C4-2B (cell line): ENCODE results near the gene KLHL21.

Source experiments
- H3K27ac ChIP-seq: fragments of 450-650 bp; 2 replicates; pipeline ENCODE4 v1.5.1; 2017
- ZFX ChIP-seq: fragments of 450-650 bp; IDR thresholded peaks from 2 replicates; pipeline ENCODE4 v1.6.1; 2017
- TF ChIP-seq, protein P1 (sequence below): fragments of 450-650 bp; conservative IDR thresholded peaks from 2 replicates; pipeline ENCODE4 v1.5.1; 2017; ENCODE audit warnings: mild to moderate bottlenecking

Gene KLHL21

DNA sequence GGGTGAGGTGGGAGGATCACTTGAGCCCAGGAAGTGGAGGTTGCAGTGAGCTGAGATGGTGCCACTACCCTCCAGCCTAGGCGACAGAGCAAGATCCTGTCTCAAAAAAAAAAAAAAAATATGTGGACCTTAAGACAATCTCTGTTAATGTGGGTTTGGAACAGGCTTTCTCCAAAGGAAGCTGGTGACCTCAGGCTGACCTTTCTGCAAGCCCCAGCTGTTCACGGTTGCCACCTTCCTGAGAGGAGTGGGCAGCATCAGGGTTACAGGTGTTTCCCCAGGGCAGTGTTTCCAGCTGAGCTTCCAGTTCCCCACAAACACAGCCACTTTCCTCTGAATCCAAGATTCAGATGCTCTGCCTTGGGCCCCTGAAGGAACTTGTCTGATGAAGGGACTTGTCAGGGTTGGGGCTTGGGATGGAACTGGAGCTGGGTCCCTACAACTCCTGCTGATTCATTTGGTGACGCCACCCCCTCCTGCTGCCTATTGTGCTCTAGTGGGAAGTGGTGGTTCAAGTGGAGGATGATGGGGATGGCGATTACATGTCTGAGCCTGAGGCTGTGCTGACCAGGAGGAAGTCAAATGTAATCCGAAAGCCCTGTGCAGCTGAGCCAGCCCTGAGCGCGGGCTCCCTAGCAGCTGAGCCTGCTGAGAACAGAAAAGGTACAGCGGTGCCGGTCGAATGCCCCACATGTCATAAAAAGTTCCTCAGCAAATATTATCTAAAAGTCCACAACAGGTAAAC, 20.9 kb downstream of the KLHL21 start:
- H3K27ac ChIP-seq, result no peak overlapping the region
- TF ChIP-seq, protein P1, sequence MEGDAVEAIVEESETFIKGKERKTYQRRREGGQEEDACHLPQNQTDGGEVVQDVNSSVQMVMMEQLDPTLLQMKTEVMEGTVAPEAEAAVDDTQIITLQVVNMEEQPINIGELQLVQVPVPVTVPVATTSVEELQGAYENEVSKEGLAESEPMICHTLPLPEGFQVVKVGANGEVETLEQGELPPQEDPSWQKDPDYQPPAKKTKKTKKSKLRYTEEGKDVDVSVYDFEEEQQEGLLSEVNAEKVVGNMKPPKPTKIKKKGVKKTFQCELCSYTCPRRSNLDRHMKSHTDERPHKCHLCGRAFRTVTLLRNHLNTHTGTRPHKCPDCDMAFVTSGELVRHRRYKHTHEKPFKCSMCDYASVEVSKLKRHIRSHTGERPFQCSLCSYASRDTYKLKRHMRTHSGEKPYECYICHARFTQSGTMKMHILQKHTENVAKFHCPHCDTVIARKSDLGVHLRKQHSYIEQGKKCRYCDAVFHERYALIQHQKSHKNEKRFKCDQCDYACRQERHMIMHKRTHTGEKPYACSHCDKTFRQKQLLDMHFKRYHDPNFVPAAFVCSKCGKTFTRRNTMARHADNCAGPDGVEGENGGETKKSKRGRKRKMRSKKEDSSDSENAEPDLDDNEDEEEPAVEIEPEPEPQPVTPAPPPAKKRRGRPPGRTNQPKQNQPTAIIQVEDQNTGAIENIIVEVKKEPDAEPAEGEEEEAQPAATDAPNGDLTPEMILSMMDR, result no peak
- TF ChIP-seq ZFX, result no peak

DNA sequence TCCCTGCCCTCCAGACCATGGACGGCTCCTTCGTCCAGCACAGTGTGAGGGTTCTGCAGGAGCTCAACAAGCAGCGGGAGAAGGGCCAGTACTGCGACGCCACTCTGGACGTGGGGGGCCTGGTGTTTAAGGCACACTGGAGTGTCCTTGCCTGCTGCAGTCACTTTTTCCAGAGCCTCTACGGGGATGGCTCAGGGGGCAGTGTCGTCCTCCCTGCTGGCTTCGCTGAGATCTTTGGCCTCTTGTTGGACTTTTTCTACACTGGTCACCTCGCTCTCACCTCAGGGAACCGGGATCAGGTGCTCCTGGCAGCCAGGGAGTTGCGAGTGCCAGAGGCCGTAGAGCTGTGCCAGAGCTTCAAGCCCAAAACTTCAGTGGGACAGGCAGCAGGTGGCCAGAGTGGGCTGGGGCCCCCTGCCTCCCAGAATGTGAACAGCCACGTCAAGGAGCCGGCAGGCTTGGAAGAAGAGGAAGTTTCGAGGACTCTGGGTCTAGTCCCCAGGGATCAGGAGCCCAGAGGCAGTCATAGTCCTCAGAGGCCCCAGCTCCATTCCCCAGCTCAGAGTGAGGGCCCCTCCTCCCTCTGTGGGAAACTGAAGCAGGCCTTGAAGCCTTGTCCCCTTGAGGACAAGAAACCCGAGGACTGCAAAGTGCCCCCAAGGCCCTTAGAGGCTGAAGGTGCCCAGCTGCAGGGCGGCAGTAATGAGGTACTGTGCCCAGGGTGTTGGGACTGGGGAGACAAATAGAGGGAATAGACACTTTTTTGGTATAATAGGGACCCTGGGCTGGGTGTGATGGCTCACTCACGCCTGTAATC, 21.9 kb downstream of the KLHL21 start:
- no peak for TF ChIP-seq ZFX
- TF ChIP-seq, protein P1, result no peak
- H3K27ac ChIP-seq, result peak overlapping the region; percentile 79

DNA sequence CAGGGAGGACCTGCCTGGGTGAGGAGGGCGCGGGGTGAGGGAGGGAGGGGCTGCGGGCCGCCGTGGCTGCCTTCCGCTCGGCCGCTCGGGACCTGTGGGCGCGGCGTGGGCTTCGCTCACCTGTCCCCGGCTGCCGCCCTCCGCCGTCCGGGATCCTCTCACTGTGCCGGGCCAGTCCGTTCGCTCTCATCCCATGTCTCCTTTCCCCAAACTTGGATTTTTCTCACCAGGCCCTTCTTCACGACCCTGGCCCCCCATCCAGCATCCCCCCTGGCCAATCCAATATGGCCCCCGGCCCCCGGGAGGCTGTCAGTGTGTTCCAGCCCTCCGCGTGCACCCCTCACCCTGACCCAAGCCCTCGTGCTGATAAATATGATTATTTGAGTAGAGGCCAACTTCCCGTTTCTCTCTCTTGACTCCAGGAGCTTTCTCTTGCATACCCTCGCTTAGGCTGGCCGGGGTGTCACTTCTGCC, 22.5 kb downstream of the KLHL21 start:
- no peak for TF ChIP-seq ZFX
- TF ChIP-seq, protein P1, result no peak
- peak overlapping the region; percentile 79 for H3K27ac ChIP-seq

- no peak for TF ChIP-seq ZFX
- TF ChIP-seq, protein P1, result no peak
These were observed 23.1 kb downstream of the KLHL21 start, which contains the start of gene ZBTB48 for GRCh38 chr1:6579374-6580118. TSS of gene ZBTB48 (plus strand) at chr1:6579994. CDS start at chr1:6580610, 616 bp downstream.

GRCh38 chr1:6578624-6579373, 23.9 kb downstream of the KLHL21 start:
- H3K27ac ChIP-seq, result peak overlapping the region; percentile 79
- no peak for TF ChIP-seq ZFX
- TF ChIP-seq, protein P1, result no peak

More at GRCh38 chr1:6579374-6580118, 23.1 kb downstream of the KLHL21 start, which contains the start of gene ZBTB48:
- H3K27ac ChIP-seq, result peak within 1 kb of the TSS; percentile 79

DNA sequence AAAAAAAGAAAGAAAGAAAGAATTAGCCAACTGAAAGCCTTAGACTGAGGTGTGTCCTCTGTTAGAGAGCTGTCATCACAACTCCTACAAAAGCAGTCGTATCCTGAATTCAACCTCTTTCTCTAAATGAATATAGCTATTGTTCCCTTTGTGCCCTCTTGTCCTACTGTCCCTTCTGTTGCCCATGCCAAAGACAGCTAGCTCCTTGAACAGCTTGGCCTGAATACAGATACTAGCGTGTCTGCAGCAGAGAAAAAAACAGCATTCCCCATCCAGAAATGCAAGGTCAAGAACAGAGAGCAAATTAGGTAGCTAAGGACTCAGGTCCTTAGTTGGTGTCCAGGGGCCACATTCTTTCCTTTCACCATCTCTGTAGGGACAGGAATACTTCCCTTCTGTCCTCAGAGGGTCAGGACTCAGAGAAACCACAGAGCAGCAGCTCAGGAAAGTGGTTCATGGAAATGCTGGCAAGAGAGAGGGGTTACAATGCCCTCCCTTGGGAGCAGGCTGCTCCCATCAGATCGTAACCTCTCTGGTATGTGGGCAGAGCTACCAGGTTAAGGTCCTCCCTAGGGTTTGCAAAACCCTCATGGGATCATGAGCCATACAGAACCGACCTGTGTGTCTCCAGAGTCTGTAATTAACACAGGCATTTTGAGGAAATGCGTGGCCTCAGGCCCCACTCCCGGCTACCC, 24.7 kb downstream of the KLHL21 start:
- TF ChIP-seq, protein P1, result no peak
- TF ChIP-seq ZFX, result no peak
- no peak overlapping the region for H3K27ac ChIP-seq
